ENCODE results near the gene SLC35F6.

DNA sequence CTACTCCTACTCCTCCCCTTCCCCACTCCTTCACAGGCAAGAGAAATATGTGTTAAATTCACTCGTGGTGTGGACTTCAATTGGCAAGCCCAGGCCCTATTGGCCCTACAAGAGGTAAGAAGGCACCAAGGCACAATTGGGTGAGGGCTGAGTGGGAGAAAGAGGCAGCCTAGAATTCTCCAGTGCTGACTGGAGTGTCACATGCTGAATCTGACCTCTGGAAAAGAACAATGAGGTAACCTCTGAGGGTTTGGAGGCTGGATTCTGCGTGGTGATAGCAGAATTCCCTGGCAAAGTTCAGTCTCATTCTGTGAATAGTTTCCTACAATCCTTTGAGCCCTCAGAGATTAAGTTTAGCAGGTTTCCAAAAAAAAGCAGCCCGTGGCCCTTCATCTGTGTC lies 28.6 kb downstream of the SLC35F6 start:
- no peak for TF ChIP-seq POLR2AphosphoS5 (IDR thresholded peaks at IDR 0.05)
- TF ChIP-seq, protein P1, sequence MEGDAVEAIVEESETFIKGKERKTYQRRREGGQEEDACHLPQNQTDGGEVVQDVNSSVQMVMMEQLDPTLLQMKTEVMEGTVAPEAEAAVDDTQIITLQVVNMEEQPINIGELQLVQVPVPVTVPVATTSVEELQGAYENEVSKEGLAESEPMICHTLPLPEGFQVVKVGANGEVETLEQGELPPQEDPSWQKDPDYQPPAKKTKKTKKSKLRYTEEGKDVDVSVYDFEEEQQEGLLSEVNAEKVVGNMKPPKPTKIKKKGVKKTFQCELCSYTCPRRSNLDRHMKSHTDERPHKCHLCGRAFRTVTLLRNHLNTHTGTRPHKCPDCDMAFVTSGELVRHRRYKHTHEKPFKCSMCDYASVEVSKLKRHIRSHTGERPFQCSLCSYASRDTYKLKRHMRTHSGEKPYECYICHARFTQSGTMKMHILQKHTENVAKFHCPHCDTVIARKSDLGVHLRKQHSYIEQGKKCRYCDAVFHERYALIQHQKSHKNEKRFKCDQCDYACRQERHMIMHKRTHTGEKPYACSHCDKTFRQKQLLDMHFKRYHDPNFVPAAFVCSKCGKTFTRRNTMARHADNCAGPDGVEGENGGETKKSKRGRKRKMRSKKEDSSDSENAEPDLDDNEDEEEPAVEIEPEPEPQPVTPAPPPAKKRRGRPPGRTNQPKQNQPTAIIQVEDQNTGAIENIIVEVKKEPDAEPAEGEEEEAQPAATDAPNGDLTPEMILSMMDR (IDR thresholded peaks at IDR 0.05) = no peak
- TF ChIP-seq POLR2A (IDR thresholded peaks at IDR 0.05) = no peak
- TF ChIP-seq EP300 (IDR thresholded peaks at IDR 0.05) = no peak
